ENCODE results near the gene DNM1.

DNM1 gene

GRCh38 chr9:128203024-128203706, at the start of gene DNM1:
DNM1 (plus strand) TSS chr9:128203379; CDS start chr9:128203471, 92 bp downstream.
- DNase-seq = peak in 1 of 2 experiments; percentile 71

DNA sequence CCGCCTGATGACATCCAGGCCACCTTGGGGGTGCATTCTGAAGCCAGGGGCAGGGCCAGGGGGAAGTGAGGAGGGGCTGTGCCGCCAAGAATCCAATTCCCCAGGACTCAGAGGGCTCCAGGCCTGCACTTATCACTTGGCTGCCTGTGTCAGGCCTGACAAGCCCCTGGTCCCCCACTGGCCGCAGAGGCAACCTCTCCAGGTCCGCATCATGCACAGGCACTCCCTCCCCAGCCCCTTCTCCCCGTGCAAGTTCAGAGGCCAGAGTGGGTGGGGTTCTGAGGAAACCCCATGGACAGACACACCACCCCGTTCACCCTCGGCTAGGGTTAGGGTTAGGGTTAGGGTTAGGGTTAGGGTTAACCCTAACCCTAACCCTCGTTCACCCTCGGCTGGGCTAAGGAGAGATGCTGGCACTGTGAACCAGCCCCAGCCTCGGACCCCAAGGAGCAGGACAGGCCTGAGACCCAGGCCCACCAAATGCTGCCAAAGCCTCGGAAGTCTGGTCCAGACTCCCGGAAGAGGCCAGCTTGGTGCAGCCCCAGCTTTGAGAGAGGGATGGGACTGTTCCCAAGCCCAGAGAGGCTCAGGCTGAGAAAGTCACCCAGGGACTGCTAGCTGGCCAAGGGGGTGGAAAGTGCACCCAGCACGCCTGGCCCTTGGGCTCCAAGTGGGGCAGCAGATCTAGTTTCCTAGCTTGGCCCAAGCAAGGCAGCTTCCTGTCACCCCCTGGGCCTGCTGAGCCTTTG, 49.1 kb upstream of the DNM1 start:
- DNase-seq = no peak

- DNase-seq = no peak
Measured at GRCh38 chr9:128155736-128156500, 47.3 kb upstream of the DNM1 start.

DNA sequence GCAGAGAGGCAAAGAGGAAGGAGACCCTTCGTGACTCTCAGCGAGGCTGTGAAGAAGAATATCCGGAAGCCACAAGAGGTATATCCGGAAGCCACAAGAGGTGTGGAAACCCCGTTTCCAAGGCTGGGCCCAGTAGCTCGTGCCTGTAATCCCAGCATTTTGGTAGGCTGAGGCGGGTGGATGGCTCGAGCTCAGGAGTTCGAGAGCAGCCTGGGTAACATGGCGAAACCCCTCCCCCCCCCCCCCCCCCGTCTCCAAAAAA, 43.7 kb upstream of the DNM1 start:
- no peak for DNase-seq

GRCh38 chr9:128159784-128160602, 43.2 kb upstream of the DNM1 start, which contains the start of gene BBLN:
BBLN (plus strand) TSS chr9:128160265; CDS start chr9:128160408, 143 bp downstream.
- DNase-seq = peak; percentile 48 to 91

DNA sequence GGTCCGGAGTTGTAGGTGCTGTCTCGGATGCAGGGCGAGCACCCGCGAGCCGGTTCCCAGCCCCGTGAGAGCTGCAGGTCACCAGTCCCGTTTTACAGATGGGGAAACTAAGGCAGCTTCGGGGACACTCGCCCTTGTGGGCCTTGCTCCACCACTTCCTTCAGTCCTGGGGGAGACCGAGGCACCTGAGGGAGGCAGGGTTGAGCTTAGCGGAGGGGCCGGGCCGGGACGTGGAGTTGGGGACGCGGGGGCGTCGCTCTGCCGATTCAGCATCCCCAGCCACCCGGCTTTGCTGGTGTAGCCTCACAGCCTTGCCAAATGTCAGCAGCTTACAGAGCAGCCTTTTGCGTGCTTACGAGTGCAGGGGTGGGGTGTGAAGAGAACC, 42.6 kb upstream of the DNM1 start:
- peak in 1 of 2 experiments; percentile 24 for DNase-seq

- DNase-seq = no peak
Measured at GRCh38 chr9:128161215-128161902, 41.8 kb upstream of the DNM1 start.

- no peak for DNase-seq
Measured at GRCh38 chr9:128162215-128163026, 40.8 kb upstream of the DNM1 start.

GRCh38 chr9:128163027-128163515, 40.1 kb upstream of the DNM1 start:
- DNase-seq = no peak

GRCh38 chr9:128163523-128164306, 39.5 kb upstream of the DNM1 start:
- no peak for DNase-seq

DNA sequence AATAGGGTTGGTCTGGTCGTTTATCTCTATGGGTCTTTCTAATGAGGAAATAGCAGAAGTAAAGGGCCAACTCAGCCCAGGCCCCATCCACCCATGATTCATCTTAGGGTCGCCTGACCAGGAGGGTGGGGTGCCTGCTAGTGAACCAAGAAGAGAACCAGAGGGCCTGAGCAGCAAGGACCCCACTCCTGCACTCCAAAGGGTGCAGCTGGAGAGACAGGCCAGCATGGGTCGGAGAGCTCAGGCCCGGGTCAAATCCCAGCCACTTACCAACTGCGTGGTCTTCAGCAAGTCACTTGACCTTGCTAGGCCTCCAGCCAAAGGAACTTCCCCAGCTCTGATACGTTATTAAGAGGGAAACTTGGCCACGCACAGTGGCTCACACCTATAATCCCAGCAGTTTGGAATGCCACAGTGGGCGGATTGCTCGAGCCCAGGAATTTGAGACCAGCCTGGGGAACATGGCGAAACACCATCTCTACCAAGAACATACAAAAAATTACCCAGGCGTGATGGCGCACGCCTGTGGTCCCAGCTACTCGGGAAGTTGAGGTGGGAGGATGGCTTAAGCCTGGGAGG, 38.8 kb upstream of the DNM1 start:
- no peak for DNase-seq

GRCh38 chr9:128166169-128166568, 37.0 kb upstream of the DNM1 start:
- DNase-seq = no peak

DNA sequence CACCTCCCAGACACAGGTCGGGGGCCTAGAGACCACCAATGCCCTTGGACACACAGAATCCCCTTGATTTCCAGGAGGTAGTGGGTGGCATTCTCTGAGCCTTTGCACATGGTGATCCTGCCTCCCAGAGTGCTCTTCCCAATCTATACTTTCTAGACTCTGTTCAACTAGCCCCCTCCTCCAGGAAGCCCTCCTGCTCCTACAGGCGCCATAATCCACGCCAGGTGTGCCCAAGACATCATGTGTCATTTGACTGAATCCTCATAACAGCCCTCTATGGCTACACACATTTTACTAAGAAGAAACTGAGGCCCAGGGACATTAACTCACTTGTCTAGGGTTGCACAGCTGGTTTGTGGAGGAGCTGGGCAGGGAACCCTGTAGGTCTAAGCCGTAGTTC, 36.0 kb upstream of the DNM1 start:
- no peak for DNase-seq

DNA sequence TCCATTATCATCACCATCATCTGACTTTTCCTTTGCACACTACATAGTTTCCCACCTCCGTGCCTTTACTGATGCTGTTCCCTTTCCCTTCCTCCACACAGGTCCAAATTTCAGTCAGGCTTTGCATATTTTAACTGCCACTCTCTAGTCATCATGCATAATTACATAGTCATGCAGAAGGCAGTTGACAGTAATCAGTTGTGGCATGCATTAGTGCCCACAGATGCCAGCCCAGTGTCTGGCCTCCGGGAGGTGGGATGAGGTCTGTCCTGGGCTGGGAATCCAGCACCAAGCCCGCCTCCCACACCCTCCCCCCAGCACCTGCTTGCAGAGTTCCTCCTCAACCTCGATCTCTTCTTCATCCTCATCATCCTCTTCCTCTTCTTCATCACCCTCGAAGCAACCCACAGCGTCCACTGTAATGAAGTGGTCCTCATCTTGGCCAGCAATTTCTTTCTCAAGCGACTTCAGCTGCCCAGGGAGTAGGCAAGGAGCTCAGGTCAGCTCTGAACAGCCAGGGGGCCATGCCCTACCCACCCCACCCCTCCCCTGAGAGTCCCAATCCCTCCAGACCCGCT, 34.4 kb upstream of the DNM1 start:
- peak; percentile 84 to 89 for DNase-seq

GRCh38 chr9:128169492-128169891, 33.7 kb upstream of the DNM1 start:
- peak in 1 of 2 experiments; percentile 55 for DNase-seq

GRCh38 chr9:128169925-128170324, 33.3 kb upstream of the DNM1 start:
- peak; percentile 7 to 58 for DNase-seq

- DNase-seq = no peak
Measured at GRCh38 chr9:128174062-128174461, 29.1 kb upstream of the DNM1 start.

GRCh38 chr9:128175102-128175563, 28.0 kb upstream of the DNM1 start:
- DNase-seq = no peak

DNA sequence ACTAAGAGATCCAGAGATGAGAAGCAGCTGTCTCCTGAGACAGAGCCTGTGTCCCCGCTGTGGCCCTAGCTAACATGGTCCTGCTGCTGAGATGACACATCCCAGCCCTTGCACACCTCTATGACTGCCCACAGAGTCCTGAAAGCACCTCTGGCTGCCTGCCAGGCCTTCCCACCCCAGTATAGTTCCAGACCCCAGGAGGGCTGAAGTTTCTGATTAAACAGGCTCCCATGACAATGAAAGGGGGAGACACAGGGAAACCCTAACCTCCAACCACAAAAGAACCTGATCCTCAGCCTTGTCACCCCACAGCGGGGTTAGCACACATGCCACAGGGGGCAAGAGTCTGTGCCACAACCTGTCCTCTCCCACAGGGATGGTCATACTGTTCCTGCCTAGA, 27.5 kb upstream of the DNM1 start:
- DNase-seq = no peak
